A172 (cell line): ENCODE data around the gene KHSRP. TPM values are rescaled to one million over a fixed set of nuclear protein-coding genes. Genes with fewer than 3 reads are reported as not detected.

Experiments
- total RNA-seq: library from RNA; depleted of rRNA; stranded (reverse); fragments of >200 nt; shearing (Covaris generic); gene quantifications from 2 replicates; pipeline ENCODE4 v1.2.3, GENCODE V29; 2014; rRNA removed

KHSRP gene
- total RNA-seq, 1 experiment from 2014 or later, result 131 TPM

Other genes with a start within 250 kb of the KHSRP start
- gene MLLT1, start 144.8 kb downstream of the KHSRP start, total RNA-seq, result 14.4 and 16.1 TPM in 2 replicates
- gene ACER1, start 91.2 kb downstream of the KHSRP start, total RNA-seq, result not detected in 2 replicates
- 111 and 113 TPM in 2 replicates for gene CLPP, start 63.3 kb downstream of the KHSRP start, total RNA-seq
- 63.5 and 66.2 TPM in 2 replicates for gene ALKBH7, start 52.0 kb downstream of the KHSRP start, total RNA-seq
- 1.8 and 2.3 TPM in 2 replicates for gene PSPN, start 48.9 kb downstream of the KHSRP start, total RNA-seq
- 76.6 and 93.8 TPM in 2 replicates for gene GTF2F1, start 31.6 kb downstream of the KHSRP start, total RNA-seq
- 1.7 TPM in 1 of 2 replicates, not detected in the other for gene SLC25A41, start 9.0 kb upstream of the KHSRP start, total RNA-seq
- 65.8 and 105 TPM in 2 replicates for gene SLC25A23, start 35.0 kb upstream of the KHSRP start, total RNA-seq
- not detected in 2 replicates for gene CRB3, start 39.5 kb upstream of the KHSRP start, total RNA-seq
- gene DENND1C, start 57.0 kb upstream of the KHSRP start, total RNA-seq, result 0.17 TPM in 1 of 2 replicates, not detected in the other
- gene TUBB4A, start 77.5 kb upstream of the KHSRP start, total RNA-seq, result 9.1 and 12.6 TPM in 2 replicates
- gene TNFSF9, start 106.2 kb upstream of the KHSRP start, total RNA-seq, result not detected in 2 replicates
- gene CD70, start 166.3 kb upstream of the KHSRP start, total RNA-seq, result 22.7 and 57.3 TPM in 2 replicates
- 0.10 TPM in 1 of 2 replicates, not detected in the other for gene TNFSF14, start 245.3 kb upstream of the KHSRP start, total RNA-seq